ENCODE measurements around the gene ALAS1.

GRCh38 chr3:52195291-52195597 lies 2.7 kb upstream of the ALAS1 start:
- TF ChIP-seq POLR2AphosphoS5 (IDR thresholded peaks at IDR 0.05; ENCODE audit: low read depth, low read length) (no peak), POLR2A (IDR thresholded peaks at IDR 0.05; ENCODE audit: low read depth, low read length) (no peak), TAF1 (IDR thresholded peaks at IDR 0.05; ENCODE audit: borderline replicate concordance, low read depth, low read length) (no peak)
